ENCODE data around the gene NIP7. TPM values are rescaled to one million over a fixed set of nuclear protein-coding genes. Genes with fewer than 3 reads are reported as not detected.
"Not testable (repeated sequence)": the region's sequence is repeated elsewhere in the genome, so short reads cannot be mapped to it uniquely, and the experiment has no call there.

NIP7 gene
- total RNA-seq, 1 donor from 2014 or later = 27.4 TPM

GRCh38 chr16:69346683-69347082 is 7.1 kb downstream of the NIP7 start:
- no peak for DNase-seq

- no peak for DNase-seq
Observed at GRCh38 chr16:69348222-69348621, 8.7 kb downstream of the NIP7 start.

DNA sequence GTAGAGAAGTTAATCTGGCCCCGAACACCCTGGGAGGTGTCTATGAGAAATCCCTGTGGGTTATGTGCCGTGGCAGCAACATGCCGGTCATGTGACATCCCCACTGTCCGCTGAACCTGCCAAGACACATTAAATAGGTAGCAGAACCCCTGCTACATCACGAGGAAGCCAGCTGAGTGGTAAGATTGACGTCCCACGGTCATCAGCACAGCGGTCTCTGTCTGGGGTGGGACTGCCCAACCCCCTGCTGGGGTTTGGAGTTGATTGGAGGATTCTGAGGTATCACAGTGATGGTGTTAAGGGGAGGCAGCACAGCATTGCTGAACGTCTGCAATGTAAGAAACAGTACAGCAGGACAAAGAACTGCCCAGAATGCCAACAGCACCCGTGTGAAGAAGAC is 10.0 kb downstream of the NIP7 start:
- DNase-seq = no peak

DNA sequence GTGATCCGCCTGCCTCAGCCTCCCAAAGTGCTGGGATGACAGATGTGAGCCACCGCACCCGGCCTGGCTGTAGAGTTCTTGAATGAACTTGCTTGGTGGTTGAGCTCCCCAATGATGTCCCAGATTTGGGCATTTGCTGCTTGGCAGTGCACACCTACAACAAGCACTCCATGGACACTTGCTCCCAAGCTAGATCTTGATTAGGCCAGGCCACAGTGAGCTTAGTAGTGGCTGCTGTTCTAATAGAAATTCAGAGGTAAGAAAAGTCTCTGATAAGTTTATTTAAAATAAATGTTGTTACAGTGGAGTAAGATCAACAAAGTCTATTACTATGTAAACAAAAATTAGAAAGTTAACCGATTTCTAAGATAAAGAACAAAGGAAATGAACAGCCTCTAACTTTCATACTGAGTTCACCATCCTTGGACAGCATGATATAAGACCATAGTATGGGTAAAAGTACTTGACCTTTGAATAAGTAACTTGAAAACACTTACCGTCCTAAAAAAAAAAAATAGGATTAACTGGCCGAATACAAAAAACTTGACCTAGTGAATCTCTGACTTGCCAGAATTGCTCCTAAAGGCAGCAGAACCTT is 11.1 kb downstream of the NIP7 start:
- no peak for DNase-seq

DNA sequence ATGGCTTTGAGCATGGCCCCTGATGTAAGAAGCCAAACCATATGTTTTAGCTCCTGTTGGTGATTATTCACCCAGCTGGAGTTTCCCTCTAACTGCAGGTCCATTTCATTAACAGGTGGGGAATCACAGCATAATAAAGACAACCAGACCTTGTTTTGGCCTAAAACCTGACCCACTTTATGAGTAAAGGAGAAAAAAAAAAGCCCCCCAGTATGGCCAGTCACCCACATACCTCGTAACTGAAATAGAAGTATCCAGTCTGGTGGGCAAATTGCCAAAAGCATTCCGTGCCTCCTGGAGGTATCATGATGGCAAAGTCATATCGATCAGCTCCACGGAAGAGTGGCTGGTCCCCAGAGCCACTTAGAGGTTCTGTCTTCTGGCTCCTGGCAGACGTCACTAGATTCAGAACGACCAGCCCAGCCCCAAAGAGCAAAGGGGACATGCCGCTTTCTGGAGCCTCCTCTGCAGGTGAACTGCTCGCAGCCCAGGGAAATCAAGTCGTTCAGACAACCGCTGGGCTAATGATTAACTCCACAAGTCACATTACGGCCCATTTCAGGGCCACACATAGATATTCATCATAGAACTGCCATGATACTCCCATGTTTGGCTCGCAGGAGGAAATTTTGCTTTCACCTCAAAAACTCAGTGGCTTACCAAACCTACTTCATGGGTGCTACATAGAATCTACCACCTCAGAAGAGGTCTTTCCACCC is 11.9 kb downstream of the NIP7 start, which contains the start of gene TMED6:
TSS of gene TMED6 (minus strand) at position 478 of the 719 bp plus-strand sequence. CDS start at position 445, 33 bp downstream.
- DNase-seq = no peak

GRCh38 chr16:69360070-69360469 is 20.5 kb downstream of the NIP7 start:
- not testable (repeated sequence) for DNase-seq

DNA sequence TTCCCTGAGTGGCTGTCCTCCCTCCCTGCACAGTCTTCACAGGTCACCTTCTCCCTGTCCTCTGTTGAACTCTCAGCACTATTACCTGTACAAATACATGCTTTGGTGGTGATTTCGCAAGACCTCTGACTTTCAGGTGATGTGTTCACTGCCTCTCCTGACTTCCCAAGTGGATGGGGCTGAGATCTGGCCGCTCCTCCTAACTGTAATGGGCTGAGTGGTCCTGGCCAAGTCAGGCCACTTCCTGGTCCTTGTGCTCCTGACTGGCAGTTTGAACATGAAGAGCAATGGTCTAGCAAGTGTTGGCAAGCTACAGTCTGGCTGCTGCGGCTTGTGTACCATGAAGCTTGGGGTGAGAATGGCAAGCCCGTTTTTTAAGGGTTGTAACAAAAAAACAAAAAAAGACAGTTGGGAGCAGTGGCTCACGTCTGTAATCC is 23.7 kb downstream of the NIP7 start:
- DNase-seq = no peak

- DNase-seq = no peak
Observed at GRCh38 chr16:69364088-69364487, 24.5 kb downstream of the NIP7 start.

GRCh38 chr16:69365901-69366300 is 26.3 kb downstream of the NIP7 start:
- no peak for DNase-seq

DNA sequence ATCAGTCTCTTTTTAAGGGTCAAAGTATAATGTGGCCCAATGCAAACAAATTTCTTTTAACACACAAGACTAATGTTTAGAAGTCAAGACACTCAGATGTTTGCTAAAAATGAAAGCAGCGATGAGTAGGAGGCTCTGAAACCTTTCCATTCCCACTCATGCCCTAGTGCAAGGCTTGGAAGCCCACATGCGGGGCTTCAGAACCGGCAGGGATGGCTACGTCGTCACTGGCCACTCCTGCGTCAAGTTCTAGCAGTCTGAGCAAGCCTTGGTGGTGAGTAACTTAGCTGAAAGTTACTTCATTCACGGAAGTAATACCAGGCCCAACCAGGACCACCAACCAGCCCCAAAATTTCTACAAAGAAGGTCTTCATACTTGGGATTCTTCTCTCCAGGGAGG is 26.9 kb downstream of the NIP7 start:
- DNase-seq = no peak

DNA sequence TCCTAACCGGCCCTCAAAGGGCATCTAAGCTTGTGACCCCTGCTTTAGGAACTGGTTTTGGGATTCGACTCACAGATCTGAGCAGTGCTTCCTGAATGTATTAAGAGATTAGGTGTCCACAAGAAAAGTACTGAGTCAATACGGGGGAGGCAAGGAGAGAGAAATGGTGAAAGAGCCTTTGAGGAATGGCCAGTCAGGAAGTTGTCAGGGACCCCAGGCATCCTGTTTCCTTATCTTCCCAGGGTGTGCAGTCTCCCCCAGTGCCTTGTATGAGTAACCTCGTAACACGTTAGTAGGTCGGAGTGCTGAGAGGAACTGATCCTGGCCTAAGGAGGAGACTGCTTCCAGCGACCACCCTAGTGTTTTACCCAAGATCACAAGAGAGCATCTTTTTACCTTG is 28.4 kb downstream of the NIP7 start:
- DNase-seq = peak; percentile 38

DNA sequence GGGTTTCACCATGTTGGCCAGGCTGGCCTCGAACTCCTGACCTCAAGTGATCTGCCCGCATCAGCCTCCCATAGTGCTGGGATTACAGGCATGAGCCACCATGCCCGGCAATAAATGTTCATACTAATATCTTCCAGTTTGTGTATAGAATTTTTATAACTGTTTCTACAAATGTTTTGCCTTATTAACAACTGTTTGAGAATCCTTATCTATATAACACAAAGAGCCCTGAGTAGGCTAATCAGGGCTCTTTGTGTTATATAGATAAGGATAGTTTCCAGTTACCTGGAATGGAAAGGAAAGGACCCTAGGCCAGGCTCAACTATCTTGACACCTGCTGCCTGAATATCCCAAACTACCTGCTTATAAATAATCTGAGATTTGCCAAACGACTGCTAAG is 29.3 kb downstream of the NIP7 start:
- no peak for DNase-seq

GRCh38 chr16:69371564-69371963 is 32.0 kb downstream of the NIP7 start:
- no peak for DNase-seq

DNA sequence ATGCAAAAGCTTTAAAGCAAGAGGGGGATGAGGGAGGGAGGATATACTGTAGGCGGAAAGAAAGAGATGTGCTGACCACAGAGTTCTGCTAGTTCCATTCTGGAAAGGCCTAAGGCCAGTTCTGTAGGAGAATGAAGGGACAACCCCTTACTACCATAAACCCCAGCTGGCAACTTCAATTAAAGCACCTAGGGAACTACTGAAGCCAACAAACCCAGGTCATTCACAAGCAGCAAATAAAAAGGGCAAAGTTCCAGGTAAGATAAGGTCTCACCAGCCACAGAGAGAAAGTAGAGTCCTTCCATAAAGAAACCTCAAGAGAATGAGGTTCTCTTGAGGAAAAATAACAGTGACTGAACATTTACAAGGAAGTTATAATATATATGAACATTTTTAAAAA is 33.4 kb downstream of the NIP7 start:
- DNase-seq = no peak

DNA sequence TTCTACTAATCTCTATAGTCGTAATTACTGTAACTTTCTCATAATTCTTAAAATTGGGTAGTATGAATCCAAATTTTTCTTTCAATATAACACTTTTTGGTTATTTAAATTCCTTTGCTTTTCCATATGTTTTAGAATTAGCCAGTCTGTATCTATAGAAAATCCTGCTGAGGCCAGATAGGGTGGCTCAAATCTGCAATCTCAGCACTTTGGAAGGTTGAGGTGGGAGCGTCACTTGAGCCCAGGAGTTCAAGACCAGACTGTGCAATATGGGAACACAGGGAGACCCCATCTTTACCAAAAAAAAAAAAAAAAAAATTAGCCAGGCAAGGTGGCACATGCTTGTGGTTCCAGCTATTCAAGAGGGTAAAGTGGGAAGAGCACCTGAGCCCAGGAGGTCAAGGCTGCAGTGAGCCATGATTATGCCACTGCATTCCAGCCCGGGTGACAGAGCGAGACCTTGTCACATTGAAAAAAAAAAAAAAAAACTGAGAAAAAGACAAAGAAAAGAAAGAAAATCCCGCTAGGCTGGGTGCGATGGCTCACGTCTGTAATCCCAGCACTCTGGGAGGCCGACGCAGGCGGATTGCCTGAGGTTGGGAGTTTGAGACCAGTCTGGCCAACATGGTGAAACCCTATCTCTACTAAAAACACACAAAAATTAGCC is 37.0 kb downstream of the NIP7 start:
- DNase-seq = no peak

DNA sequence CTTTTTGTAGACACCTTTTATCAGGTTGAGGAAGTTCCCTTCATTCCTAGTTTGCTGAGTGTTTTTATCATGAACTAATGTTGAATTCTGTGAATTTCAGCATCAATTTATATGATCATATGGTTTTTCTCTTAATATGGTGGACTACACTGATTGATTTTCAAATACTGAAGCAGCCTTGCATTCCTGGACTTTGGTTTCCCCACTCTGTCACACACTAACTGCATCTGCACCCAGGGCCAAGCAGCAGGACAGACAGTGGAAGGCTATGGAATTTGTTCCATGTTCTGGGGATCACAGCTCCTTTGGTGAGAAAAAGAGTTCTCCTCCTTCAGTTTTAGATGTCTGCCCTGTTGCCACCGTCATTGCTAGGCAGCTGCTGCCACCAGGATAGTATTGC is 38.5 kb downstream of the NIP7 start:
- DNase-seq = no peak

- peak; percentile 60 for DNase-seq
Observed at GRCh38 chr16:69378760-69379159, 39.2 kb downstream of the NIP7 start.

DNA sequence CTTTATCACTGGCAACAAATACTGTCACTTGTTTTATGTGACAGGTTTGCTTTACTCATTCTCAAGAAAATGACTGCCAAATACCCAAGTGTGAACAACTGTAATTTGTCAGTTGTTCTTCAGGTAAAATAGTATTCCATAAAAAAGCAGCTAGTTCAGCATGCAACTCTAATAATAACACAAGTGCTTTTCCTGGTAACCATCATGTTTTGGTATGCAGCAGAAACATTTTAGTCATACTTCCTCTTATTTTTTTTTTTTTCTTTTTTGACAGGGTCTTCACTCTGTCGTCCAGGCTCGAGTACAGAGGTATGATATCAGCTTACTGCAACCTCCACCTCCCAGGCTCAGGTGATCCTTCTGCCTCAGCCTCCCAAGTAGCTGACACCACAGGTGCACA is 41.7 kb downstream of the NIP7 start:
- DNase-seq = peak; percentile 82

DNA sequence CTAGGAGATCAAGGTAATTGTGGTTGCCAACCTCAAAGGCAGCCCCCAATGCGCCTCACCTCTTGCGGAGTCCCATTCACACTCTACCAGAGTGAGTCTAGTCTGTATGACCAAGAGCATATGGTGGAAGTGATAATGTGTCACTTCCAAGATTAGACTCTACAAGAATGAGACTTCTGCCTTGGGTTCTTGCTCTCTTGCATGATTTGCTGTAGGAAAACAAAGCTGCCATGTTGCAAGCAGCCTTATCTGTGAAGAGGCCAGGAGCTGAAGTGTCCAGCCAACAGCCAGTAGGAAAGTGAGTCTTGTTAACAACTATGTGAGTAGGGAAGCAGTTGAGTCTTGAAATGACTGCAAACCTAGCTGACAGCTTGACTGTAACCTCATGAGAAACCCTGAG is 42.8 kb downstream of the NIP7 start:
- no peak for DNase-seq

DNA sequence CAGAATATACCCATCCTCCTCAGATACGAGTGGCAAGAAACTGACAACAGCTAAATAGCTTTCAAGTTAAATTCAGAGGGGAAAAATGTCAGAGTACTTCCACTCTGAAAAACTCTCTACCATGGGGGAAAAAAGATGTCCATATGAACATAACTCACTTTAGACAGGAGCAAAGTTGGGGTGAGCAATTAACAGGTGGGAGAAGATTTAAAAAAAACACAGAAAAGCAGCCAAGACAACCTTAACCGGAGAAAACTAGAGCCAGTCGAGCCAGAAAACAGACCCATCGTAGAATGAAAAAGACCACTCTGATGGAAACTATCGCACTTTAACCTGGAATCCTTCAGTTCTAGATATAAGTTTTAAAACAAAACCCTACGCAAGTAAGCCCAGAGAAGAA is 45.4 kb downstream of the NIP7 start:
- DNase-seq = no peak

GRCh38 chr16:69386596-69386995 is 47.0 kb downstream of the NIP7 start:
- no peak for DNase-seq

Measured in dermis blood vessel endothelial cell (primary cell).